Activated CD4-positive, alpha-beta T cell treated with anti-CD3 and anti-CD28 coated beads, Interleukin-2, amount 10 ng/mL, durations not matched to agents 24 days and 14 days (primary cell): ENCODE results near the gene GRPR. TPM values are rescaled to one million over a fixed set of nuclear protein-coding genes. Genes with fewer than 3 reads are reported as not detected.
A peak's percentile ranks its signal among the peaks of the same experiment; 100 is the strongest.

Experiments
- DNase-seq: peaks from one replicate; pipeline ENCODE4 v3.0.0; 2022
- H3K27ac Mint-ChIP-seq: one replicate; pipeline ENCODE4 v1.8.0; 2022; ENCODE audit warnings: mild to moderate bottlenecking, mixed read lengths
- H3K27me3 Mint-ChIP-seq: one replicate; pipeline ENCODE4 v1.8.0; 2022; ENCODE audit warnings: mixed read lengths
- H3K36me3 Mint-ChIP-seq: one replicate; pipeline ENCODE4 v1.8.0; 2022; ENCODE audit warnings: low read depth, mild to moderate bottlenecking, mixed read lengths
- H3K4me1 Mint-ChIP-seq: one replicate; pipeline ENCODE4 v1.8.0; 2021; ENCODE audit warnings: mixed read lengths
- H3K4me3 Mint-ChIP-seq: one replicate; pipeline ENCODE4 v1.8.0; 2022; ENCODE audit warnings: mild to moderate bottlenecking, moderate library complexity, mixed read lengths
- H3K9me3 Mint-ChIP-seq: one replicate; pipeline ENCODE4 v1.8.0; 2021; ENCODE audit warnings: mixed read lengths
- intact Hi-C: fragments of 100-400 bp; cut with micrococcal nuclease; formaldehyde crosslinking; loops from one replicate; pipeline ENCODE4 v1.15.1; 2023
- total RNA-seq: library from RNA; stranded (reverse); gene quantifications from 2 replicates; pipeline ENCODE4 v1.2.3, GENCODE V29; 2022

The GRPR gene
- total RNA-seq, 1 donor from 2014 or later = not detected

DNA sequence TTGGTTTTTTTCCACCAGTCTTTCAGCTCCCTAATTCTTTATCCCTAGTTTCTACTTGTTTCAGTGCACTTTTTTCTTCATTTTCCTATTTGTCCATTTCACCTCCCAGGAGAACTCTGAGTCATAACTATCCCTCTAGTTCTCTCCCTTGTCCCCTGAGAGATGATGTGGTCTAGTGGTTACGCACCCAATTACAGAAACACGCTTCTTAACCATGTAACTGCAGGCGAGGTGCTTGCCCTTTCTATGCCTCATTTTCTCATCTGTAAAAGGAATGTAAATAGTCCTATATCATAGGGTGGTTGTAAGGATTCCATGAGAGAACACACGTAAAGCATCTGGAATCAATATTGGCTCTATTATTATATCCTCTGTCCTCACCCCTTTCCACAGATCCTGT lies 8.8 kb upstream of the GRPR start:
- intact Hi-C loops = no loop called here
- Mint-ChIP-seq H3K27me3 (peaks cover 5% of the 10 kb centered on the region), H3K4me3 (no peak overlapping the region), H3K9me3 (no peaks in the 10 kb centered on the region), H3K27ac (no peak overlapping the region), H3K4me1 (peaks cover 7% of the 10 kb centered on the region), H3K36me3 (no peaks in the 10 kb centered on the region)
- DNase-seq = no peak

DNA sequence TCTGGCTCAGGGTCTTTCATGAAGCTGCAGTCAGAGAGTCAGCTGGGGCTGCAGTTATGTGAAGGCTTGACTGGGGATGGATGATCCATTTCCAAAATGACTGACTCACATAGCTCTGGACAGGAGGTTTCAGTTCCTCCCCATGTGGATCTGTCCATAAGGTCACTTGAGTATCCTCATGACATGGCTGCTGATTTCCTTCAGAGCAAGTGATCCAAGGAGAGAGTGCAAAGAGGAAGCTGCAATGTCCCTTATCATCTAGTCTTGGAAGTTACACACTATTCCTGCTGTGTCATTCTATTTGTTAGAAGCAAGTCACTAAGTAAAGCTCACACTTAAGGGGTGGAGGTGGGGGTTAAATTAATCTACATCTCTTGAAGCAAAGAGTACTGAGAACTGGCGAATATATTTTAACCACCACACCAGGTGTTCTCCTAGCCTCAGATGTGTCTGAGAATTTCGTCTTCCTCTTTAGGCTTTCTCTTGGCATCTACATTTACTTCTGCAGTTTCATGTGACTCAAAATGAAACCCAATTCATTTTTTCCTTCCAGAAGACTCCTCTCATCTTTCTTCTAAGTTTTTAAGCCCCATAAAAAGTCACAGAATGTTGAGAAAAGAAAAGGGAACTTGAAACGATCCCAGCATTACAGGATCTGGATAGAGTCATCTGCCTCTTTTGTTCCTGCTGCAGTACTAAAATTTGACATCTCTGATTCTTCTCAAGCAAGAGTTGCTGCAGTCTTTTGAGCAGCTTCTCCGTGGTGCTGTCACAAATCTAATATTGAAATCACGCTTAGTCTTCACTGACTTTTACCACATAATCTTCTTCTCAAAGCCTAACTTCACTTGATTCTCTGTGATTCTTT lies 3.8 kb upstream of the GRPR start:
- Mint-ChIP-seq H3K27ac (no peak overlapping the region), H3K4me1 (peaks cover 17% of the 10 kb centered on the region), H3K4me3 (peak overlapping the region; percentile 15), H3K27me3 (peaks cover 12% of the 10 kb centered on the region), H3K36me3 (no peaks in the 10 kb centered on the region), H3K9me3 (no peaks in the 10 kb centered on the region)
- peak; percentile 47 for DNase-seq
- intact Hi-C loops = loop anchor here (1.0 to 10.0 kb wide), 2 partner anchors 302 to 555 kb away; no protein-coding TSS in a partner anchor

DNA sequence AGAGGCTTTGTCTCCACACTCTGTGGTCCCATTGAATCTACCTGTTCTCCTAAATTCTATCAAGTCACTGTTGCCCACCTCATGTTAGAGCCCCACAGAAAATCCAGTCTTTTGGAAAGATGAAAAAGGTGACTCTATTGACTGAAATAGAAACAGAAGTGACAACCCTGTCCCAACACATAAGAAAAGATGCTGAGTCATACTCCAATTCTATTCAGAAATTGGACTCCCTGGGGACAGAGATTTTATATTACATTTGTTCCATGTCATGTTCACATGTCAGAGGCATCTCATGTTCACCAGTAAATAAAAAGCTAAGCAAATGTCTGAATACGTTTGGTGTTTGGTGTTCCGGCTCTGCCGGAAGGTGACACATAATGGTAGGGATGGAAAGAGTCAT lies 2.9 kb upstream of the GRPR start:
- Mint-ChIP-seq H3K9me3 (no peaks in the 10 kb centered on the region), H3K4me1 (peaks cover 17% of the 10 kb centered on the region), H3K4me3 (peak overlapping the region; percentile 15), H3K27ac (no peak overlapping the region), H3K27me3 (peaks cover 14% of the 10 kb centered on the region), H3K36me3 (no peaks in the 10 kb centered on the region)
- DNase-seq = no peak
- intact Hi-C loops = loop anchor here (10.0 kb wide), 1 partner anchor 554 kb away; no protein-coding TSS in a partner anchor

DNA sequence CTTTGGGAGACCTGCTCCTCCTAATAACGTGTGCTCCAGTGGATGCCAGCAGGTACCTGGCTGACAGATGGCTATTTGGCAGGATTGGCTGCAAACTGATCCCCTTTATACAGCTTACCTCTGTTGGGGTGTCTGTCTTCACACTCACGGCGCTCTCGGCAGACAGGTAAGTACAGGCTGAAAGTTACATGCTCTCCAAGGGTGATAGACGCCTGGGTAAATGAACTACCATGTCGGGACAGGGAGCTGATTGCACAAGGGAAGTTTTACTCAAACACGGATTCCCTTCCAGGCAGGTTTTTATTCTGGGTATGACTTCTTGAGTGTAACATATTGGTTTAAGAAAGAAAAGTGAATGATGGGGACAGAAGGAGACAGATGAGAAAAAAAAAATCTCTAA lies 836 bp downstream of the GRPR start:
- H3K4me1 Mint-ChIP-seq = peaks cover 14% of the 10 kb centered on the region
- no peak for DNase-seq
- no peaks in the 10 kb centered on the region for H3K36me3 Mint-ChIP-seq
- no peaks in the 10 kb centered on the region for H3K9me3 Mint-ChIP-seq
- intact Hi-C loops = loop anchor here (10.0 kb wide), 1 partner anchor 551 kb away; no protein-coding TSS in a partner anchor
- no peak overlapping the region for H3K4me3 Mint-ChIP-seq
- H3K27me3 Mint-ChIP-seq = peaks cover 26% of the 10 kb centered on the region
- no peak overlapping the region for H3K27ac Mint-ChIP-seq

DNA sequence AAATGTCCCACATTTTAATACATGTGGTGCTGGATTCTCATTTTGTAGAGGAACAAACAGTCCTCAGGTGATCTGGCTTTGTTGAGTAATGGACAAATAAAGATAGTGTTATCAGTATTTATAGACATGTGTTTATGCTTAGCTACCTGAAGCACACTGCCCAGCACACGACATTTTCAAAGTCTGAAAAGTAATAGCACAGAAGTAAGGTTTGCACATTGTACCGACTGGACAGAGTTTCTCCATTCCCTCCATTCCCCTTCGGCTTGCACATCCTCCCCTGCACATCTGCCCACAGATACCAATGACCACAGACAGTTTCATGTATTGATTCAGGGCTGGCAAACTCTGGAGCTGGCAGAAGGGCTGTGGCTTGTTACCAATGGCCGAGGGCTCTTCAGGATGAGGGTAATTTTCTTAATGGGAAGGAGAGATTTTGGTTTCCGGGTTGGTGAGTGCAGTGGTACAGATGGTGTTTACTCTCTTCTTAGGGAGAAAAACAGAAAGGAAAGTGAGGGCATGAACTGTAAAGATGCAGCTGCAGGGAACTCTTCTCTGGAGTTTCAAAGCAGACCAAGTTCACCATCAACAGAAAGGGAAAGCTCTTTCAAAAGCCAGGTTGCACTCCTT lies 2.3 kb downstream of the GRPR start:
- intact Hi-C loops = loop anchor here (10.0 kb wide), 1 partner anchor 549 kb away; no protein-coding TSS in a partner anchor
- Mint-ChIP-seq H3K27me3 (peaks cover 28% of the 10 kb centered on the region), H3K36me3 (no peaks in the 10 kb centered on the region), H3K9me3 (no peaks in the 10 kb centered on the region), H3K27ac (no peak overlapping the region), H3K4me3 (no peak overlapping the region), H3K4me1 (no peaks in the 10 kb centered on the region)
- DNase-seq = no peak

DNA sequence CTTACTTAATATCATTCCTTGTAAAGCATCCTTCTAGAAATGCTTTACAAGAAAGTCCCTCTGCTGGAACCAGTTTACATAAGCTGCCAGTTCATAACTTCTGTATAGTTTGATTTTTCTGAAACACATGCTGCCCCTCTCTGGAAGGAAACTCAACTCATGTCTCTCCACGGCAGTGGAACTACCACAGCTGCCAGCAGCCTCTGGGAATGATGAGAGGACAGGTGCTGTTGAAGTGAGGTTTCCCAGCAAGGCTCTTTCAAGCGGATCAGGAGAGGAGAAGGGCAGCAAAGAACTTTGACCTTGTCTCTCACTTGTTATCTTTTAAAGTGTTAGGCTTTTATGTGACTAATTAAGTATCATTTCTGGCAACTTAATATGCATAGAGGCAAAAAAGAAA lies 7.3 kb downstream of the GRPR start:
- intact Hi-C loops = no loop called here
- no peaks in the 10 kb centered on the region for H3K9me3 Mint-ChIP-seq
- no peak overlapping the region for H3K4me3 Mint-ChIP-seq
- H3K27ac Mint-ChIP-seq = no peak overlapping the region
- DNase-seq = no peak
- H3K4me1 Mint-ChIP-seq = no peaks in the 10 kb centered on the region
- H3K27me3 Mint-ChIP-seq = peaks cover 28% of the 10 kb centered on the region
- no peaks in the 10 kb centered on the region for H3K36me3 Mint-ChIP-seq

DNA sequence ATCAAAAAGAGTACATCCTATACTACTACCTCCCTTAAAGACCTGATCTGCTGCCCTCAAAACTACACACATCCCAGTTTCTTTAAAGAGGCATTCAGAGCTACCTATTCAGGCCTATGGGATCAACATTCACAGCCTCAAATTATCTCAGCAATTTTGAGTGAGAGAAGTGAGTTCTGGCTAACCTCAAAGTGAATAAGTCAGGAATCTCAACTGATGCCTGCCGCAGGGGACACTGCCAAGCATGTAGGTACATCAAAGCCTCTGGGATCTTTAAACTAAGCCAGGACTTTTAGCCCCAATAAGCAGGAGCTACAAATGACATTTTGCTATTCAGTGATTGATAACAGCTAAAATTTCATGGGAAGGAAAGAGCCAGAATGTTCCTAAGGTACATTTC lies 11.6 kb downstream of the GRPR start:
- H3K9me3 Mint-ChIP-seq = no peaks in the 10 kb centered on the region
- H3K4me3 Mint-ChIP-seq = no peak overlapping the region
- intact Hi-C loops = no loop called here
- no peaks in the 10 kb centered on the region for H3K36me3 Mint-ChIP-seq
- no peak overlapping the region for H3K27ac Mint-ChIP-seq
- H3K27me3 Mint-ChIP-seq = peaks cover 16% of the 10 kb centered on the region
- DNase-seq = no peak
- no peaks in the 10 kb centered on the region for H3K4me1 Mint-ChIP-seq

DNA sequence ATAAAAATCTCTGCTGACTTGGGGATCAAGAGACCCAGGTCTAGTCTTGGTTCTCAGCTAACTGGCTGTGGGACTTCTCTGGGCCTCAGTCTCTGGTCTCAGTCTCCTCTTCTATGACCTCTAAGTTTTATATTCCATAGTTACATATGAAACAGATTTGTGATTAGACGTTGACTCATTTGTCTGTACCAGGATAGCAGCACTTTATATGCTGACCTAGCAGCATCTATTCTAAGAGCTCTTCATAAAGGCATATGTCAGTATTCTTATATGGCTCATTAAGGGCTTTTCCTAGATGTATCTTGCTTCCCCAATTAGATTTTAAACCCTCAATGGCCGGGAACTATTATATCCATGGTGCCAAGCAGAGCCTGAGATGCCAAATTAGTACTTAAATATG lies 12.7 kb downstream of the GRPR start:
- DNase-seq = no peak
- Mint-ChIP-seq H3K27me3 (peaks cover 15% of the 10 kb centered on the region), H3K4me1 (no peaks in the 10 kb centered on the region)

DNA sequence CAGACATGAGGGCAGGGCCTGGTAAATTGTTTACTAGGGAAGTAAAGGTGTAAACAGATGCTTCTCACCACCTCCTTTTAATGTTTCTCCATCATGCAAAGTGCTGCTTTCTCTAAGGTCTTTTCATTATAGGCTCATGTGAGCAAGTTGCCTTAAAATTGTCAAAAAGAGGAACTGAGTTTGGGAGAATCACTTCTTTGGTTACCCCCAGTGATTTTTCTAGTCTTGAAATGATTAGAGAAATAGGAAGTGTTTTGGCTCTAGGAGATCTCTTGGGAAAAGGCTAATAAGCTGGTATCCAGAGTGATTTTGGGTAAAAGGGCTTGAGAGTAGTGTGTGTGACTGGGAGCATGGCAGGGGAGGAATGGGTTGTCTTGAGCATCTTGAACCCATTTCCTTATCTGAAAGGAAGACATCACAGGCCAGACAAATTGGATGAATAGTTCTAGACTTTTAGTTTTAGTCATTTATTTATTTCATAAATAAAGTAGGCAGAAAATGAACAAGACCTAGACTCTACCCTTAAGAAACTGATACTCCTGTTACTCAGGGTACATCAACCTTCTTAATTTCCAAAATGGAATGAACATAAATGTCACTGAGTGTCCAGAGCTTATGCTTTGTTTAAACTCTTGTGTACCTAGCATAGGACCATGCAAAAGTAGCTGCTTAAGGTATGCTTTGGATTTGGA lies 14.2 kb downstream of the GRPR start:
- H3K36me3 Mint-ChIP-seq = no peaks in the 10 kb centered on the region
- no peak overlapping the region for H3K27ac Mint-ChIP-seq
- intact Hi-C loops = no loop called here
- no peaks in the 10 kb centered on the region for H3K4me1 Mint-ChIP-seq
- H3K27me3 Mint-ChIP-seq = peaks cover 13% of the 10 kb centered on the region
- no peak overlapping the region for H3K4me3 Mint-ChIP-seq
- no peaks in the 10 kb centered on the region for H3K9me3 Mint-ChIP-seq
- no peak for DNase-seq

More for the DNA sequence above, 12.7 kb downstream of the GRPR start:
- intact Hi-C loops = no loop called here
- no peaks in the 10 kb centered on the region for H3K36me3 Mint-ChIP-seq
- no peaks in the 10 kb centered on the region for H3K9me3 Mint-ChIP-seq
- H3K27ac Mint-ChIP-seq = no peak overlapping the region
- H3K4me3 Mint-ChIP-seq = no peak overlapping the region

DNA sequence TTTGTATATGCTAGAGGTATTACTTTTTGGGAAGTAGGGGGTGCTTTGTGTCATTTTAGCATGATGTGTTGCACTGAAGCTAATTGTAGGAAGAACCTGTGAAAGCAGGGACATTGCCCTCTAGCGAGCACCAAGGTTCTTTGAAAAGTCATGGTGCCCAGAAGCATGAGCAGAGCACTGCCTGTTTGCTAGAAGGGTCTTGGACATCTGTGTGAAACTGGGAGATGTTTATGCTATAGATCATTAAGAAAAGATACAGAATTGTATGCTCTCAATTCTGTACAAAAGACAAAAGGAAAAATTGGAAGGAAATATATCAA lies 14.7 kb downstream of the GRPR start:
- no peaks in the 10 kb centered on the region for H3K9me3 Mint-ChIP-seq
- intact Hi-C loops = no loop called here
- no peak overlapping the region for H3K4me3 Mint-ChIP-seq
- DNase-seq = no peak
- no peaks in the 10 kb centered on the region for H3K4me1 Mint-ChIP-seq
- H3K36me3 Mint-ChIP-seq = no peaks in the 10 kb centered on the region
- H3K27ac Mint-ChIP-seq = no peak overlapping the region
- H3K27me3 Mint-ChIP-seq = peaks cover 15% of the 10 kb centered on the region

DNA sequence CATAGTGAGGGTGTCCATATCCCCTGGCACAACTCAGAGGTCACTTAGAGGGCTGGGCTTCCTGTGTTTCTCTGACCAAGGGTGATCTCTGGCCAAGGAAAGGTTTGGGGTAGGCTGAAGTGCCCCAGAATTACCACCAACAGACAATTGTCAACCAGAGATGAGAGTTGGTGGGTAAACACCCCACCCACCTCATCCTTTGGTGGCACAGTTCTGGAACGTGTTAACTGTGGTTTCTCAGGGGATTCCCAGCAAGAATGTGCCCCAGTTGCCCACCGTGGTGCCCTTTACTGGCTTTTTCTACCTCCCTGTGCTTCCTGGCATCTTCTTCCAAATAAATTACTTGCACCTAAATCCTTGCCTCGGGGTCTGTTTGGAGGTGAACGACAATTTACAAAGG lies 17.1 kb downstream of the GRPR start:
- H3K27ac Mint-ChIP-seq = no peak overlapping the region
- DNase-seq = no peak
- peaks cover 4% of the 10 kb centered on the region for H3K27me3 Mint-ChIP-seq
- H3K9me3 Mint-ChIP-seq = no peaks in the 10 kb centered on the region
- H3K4me3 Mint-ChIP-seq = no peak overlapping the region
- intact Hi-C loops = no loop called here
- no peaks in the 10 kb centered on the region for H3K4me1 Mint-ChIP-seq
- no peaks in the 10 kb centered on the region for H3K36me3 Mint-ChIP-seq

DNA sequence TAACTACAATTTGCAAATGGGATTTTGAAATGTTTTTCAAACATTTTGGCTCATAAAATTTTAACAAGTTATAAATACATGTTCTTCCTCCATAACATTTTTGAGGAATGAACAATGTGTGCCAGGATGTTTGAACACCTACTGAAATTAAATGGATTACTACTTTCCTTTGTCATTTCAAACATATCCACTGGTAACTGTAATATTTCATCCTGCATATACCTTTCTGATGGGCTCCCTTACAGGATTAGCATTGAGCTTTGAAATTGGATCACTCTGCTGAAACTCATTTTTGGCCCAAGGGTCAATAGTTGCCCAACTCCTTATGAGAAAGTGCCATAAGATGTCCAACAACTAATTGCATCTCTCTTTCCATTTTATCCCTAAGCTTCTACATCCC lies 17.6 kb downstream of the GRPR start:
- Mint-ChIP-seq H3K4me3 (no peak overlapping the region), H3K4me1 (no peaks in the 10 kb centered on the region), H3K27ac (no peak overlapping the region), H3K36me3 (no peaks in the 10 kb centered on the region), H3K27me3 (peaks cover 4% of the 10 kb centered on the region), H3K9me3 (no peaks in the 10 kb centered on the region)
- intact Hi-C loops = no loop called here
- DNase-seq = no peak

DNA sequence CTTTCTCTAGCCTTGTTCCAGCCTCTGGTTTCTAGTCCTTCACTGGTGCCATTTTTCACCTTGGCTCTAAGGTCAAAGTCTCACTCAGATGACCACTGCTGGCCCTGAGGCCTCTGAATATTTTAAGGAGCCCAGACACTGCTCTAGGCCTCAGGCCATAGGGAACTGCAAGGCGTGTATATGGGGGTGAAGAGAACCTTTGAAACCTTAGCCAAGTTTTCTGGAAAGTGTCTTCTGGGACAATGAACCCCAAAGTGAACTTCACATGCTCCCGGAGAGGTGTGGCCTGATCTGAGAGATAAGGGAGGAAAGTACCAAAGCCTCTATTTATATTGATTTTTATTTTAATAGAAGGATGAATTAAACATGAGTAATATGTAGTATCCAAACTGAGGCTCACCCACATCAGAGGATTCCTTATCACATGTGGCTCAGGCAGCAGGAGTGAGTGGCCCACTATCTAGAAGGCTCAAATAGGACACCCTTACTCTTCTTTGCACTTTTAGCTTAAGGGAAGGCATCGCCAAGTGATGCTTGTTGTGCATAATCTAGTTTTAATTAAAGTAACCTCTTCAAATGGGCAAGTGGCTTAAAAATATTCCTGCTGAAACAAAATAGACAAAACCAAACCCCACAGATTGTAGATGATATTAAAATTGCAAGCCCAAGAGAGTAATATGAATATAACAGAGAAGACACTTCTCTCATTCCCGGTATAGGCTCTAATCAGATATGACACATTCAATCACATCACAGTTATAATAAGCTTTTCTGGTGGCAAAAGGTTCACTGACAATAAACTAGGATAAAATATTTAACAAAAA lies 18.3 kb downstream of the GRPR start:
- Mint-ChIP-seq H3K27ac (no peak overlapping the region), H3K4me3 (no peak overlapping the region), H3K4me1 (no peaks in the 10 kb centered on the region), H3K36me3 (no peaks in the 10 kb centered on the region), H3K27me3 (peaks cover 4% of the 10 kb centered on the region), H3K9me3 (no peaks in the 10 kb centered on the region)
- intact Hi-C loops = no loop called here
- no peak for DNase-seq
